ENCODE measurements around the gene NPAS1. TPM values are rescaled to one million over a fixed set of nuclear protein-coding genes. Genes with fewer than 3 reads are reported as not detected.
A peak's percentile ranks its signal among the peaks of the same experiment; 100 is the strongest.
"Not testable (repeated sequence)": the region's sequence is repeated elsewhere in the genome, so short reads cannot be mapped to it uniquely, and the experiment has no call there.

The NPAS1 gene
- polyA plus RNA-seq, 4 donors: 0.78 to 3.7 (median 1.1) TPM

- peak; percentile 65 to 77 (median 72) for DNase-seq (ENCODE audit: low read depth in 4 of 4, low spot score in 3 of 4)
Observed at GRCh38 chr19:46990991-46991676, 28.5 kb upstream of the NPAS1 start.

GRCh38 chr19:46992699-46993535, 26.7 kb upstream of the NPAS1 start:
- no peak for DNase-seq (ENCODE audit: low read depth in 4 of 4, low spot score in 3 of 4)

DNA sequence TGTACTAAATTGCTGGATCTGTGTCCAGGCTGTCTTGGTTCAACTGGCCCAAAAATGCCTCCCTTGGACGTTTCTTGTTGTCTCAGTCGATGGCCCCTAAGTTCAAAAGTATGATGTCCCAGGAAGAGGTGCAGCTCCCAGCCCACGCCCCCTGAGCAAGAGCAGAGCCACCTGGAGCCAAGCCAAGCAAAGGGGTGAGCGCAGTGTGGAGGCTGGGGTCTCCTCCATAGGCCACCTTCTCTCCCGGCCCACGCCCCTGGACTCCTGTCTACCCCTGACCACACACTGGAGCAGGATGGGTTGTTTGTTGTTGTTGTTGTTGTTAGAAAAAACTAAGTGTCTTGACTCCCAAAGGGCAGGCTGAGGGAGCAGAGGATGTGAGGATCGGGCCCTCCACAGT, 26.0 kb upstream of the NPAS1 start:
- DNase-seq (ENCODE audit: low read depth in 4 of 4, low spot score in 3 of 4): no peak

DNA sequence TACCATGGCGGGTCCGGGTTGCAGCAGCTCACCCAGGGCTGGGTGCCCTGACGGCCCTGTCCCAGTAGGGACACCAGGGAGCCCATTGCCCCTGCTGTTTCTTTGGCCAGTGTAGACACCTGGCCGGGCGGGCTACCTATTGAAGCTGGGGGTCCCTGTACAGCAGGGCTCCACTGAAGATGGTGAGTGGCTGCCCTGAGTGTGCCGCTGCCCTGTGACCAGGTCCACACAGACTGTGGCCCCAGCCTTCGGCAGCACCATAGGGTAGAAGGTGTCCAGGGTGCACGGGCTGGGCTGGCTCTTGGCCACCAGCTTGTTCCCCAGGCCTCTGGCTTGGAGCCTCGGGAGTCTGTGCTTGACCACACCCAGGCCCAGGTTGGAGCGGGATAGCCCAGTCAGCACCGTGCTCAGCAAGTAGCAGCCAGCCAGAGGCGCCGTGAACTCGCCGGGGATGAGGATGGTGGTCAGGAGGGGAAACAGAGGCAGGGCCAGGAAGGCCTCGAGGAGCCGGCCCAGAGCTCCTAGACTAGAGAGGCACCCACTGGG, 25.4 kb upstream of the NPAS1 start:
- DNase-seq (ENCODE audit: low read depth in 4 of 4, low spot score in 3 of 4): no peak

- no peak for DNase-seq (ENCODE audit: low read depth in 4 of 4, low spot score in 3 of 4)
Observed at GRCh38 chr19:46995492-46995891, 24.1 kb upstream of the NPAS1 start.

DNA sequence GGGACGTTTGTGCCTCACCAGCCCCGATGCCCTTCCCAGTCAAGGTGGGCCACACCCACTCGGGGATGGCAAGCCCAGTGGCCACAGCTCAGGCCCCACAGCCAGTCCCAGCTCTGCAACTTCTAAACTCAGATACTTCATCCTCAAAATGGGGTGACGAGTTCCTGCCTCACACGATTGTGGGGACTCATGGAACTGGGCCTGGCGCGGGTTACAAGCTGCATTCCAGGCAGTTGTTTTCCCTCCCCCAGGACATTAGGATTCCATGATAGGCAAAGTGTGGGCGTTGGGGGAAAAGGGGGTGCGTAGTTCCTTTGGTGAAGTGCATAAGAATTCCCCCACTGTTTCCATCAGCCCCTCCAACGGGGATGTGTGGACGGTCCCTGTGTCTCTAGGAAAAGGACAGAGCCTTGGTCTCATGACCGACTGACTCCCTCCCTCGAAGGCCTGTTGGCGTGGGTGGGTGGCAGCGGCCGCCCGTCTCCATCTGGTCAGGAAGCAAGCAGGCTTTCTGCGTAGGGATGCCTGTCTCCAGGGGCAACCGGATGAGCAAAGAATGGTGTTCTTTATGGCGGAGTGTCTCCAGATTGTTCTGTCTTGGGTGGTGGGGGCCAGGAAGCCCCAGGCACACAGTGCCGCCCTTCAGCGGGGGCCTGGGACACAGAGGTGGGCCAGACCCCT, 21.1 kb upstream of the NPAS1 start:
- DNase-seq (ENCODE audit: low read depth in 4 of 4, low spot score in 3 of 4): no peak

DNA sequence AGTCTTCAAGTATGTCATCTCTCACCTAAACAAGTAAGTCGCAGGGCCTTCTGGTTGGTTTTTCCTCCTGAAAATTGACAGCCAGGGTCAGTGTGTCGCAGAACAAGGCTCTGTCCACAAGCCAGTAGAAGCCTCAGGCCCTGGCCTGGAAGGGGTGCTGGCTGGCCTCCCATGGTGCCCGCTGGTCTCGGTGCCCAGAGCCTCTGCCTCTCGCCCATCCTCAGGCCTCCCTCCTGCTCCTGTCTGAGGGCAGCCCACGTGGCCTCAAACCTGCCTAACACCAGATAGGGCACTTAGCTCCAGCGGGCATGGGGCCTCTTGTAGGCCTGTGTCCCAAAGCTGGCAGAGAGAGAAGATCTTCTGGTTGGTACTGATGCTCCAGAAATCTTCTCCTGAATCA, 20.3 kb upstream of the NPAS1 start:
- DNase-seq (ENCODE audit: low read depth in 4 of 4, low spot score in 3 of 4): no peak

GRCh38 chr19:46999878-47000277, 19.8 kb upstream of the NPAS1 start:
- no peak for DNase-seq (ENCODE audit: low read depth in 4 of 4, low spot score in 3 of 4)

- DNase-seq (ENCODE audit: low read depth in 4 of 4, low spot score in 3 of 4): no peak
Observed at GRCh38 chr19:47000373-47000772, 19.3 kb upstream of the NPAS1 start.

GRCh38 chr19:47001584-47001983, 18.1 kb upstream of the NPAS1 start:
- DNase-seq (ENCODE audit: low read depth in 4 of 4, low spot score in 3 of 4): no peak

DNA sequence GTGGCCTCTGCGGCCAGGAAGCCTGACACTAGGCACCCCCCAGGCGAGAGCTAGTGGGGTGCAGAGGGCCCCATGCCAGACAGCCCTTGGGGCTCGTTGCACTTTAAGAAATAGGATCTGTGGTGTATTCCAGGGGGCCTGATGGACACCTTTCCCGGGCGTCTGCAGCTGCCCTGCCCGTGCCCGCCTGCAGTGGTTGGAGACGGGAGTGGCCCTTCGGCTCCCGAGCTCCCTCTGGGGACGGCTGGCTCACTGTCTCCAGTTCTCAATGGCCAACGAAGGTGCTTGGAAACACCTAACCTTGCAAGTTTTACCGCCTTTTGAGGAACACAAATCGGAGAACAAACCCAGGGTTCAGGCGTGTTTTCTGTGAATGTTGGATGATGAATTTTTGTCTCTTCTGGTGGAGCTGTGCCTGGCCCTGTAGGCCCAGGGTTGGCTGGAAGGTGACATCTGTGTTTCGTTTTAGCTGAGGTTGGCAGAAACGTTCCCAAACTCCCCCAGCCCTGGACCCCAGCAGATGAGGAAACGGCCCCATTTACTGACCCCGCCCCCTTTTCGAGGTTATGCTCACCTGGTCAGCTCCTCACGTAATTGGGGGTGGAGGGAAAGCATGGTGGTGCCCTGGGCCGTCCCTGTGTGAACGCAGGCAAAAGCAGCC, 17.4 kb upstream of the NPAS1 start:
- no peak for DNase-seq (ENCODE audit: low read depth in 4 of 4, low spot score in 3 of 4)

GRCh38 chr19:47002853-47003610, 16.6 kb upstream of the NPAS1 start:
- no peak for DNase-seq (ENCODE audit: low read depth in 4 of 4, low spot score in 3 of 4)

DNA sequence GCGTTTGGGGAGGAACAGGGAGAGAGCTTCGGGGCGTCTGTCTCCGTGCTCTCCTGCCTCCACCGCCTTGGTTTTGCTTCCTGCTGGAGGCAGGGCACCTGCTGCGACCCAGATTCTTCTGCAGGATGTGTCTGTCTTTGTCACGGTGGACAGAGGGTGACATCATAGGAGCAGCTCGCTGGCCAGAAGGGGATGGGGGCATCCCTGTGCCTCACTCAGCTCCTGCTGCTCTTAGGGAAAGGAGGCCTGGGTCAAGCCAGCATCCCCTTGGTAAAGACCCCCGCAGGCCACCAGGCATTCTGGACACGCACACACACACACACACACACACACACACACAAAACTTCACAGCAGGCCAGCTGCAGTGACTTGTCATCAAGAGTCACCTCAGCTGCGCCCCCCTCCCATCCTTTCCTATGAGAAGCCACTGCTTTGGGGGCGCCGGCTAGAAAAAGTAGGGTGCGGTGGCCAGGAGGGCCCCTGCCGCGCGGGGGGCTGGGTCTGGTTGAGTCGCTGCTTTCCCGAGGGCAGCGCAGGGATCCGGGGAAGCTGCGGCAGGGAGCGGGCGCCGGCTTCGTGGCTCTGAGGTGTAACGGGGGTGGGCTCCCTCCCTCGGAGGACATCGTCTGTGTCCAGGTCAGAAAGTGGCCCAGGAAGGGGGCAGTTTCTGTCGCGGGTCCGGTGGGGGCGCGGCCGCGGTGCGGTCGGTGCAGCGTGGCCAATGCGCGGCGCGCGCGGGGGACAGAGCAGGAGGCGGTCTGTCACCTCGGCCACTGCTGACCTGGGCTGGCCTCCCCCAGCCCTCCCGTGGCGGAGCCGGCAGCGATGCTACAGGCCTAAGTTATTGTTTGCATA, 15.8 kb upstream of the NPAS1 start:
- DNase-seq (ENCODE audit: low read depth in 4 of 4, low spot score in 3 of 4): no peak

DNA sequence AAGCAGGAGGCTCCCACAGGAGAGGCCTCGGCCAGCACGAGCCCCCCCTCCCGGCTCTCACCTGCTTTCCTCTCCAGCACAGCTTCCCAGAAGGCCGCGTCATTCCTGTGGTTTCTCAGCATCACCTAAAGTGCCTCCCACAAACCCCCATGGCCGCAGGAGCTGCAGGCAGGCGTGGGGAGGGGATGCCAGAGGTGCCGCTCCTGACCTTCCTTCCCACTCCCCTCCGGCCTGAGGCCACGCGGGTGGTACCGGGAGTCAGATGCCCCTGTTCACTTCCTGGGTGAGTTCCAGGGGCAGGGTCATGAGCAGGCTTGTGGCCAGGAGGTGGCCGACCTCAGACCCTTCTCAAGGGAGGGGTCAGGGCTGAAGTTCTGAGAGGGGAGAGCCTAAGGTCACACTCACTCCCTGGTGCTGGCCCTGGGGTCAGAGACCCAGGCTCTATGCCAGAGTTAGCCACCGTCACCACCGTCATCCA, 14.4 kb upstream of the NPAS1 start:
- DNase-seq (ENCODE audit: low read depth in 4 of 4, low spot score in 3 of 4): no peak

DNA sequence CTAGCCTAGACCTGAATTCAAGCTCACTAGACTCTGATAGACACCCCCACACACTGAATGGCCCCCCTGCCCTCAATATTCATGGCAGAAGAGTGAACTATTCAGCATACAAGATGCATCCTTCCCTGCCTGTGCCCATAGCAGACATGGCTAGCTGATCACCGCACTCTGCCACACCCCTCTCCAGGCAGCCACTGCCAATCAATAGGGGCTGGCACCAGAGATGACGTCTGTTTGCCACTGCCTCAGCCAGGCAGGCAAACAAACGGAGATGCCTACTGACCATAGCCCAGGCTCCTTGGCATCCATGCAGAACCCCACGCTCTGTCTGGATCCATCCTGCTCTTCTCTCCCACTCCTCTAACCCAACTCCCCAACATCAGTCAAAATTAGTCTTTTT, 13.8 kb upstream of the NPAS1 start:
- no peak for DNase-seq (ENCODE audit: low read depth in 4 of 4, low spot score in 3 of 4)

GRCh38 chr19:47006496-47006895, 13.1 kb upstream of the NPAS1 start:
- DNase-seq (ENCODE audit: low read depth in 4 of 4, low spot score in 3 of 4): no peak

DNA sequence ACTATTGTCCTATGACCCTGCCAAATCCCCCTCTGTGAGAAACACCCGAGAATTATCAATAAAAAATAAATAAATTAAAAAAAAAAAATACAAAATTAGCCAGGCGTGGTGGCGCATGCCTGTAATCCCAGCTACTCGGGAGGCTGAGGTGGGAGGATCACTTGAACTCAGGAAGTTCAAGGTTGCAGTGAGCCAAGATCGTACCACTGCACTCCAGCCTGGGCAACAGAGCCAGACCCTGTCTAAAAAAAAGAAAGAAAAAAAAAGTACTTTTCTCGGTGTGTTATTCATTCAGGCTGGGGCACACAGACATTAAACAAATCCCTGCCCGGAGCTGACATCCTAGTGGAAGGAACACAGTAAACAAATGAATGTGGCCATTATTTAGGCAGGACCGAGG, 9.1 kb upstream of the NPAS1 start:
- not testable (repeated sequence) for DNase-seq (ENCODE audit: low read depth in 4 of 4, low spot score in 3 of 4)

GRCh38 chr19:47012617-47013016, 7.0 kb upstream of the NPAS1 start:
- no peak for DNase-seq (ENCODE audit: low read depth in 4 of 4, low spot score in 3 of 4)

DNA sequence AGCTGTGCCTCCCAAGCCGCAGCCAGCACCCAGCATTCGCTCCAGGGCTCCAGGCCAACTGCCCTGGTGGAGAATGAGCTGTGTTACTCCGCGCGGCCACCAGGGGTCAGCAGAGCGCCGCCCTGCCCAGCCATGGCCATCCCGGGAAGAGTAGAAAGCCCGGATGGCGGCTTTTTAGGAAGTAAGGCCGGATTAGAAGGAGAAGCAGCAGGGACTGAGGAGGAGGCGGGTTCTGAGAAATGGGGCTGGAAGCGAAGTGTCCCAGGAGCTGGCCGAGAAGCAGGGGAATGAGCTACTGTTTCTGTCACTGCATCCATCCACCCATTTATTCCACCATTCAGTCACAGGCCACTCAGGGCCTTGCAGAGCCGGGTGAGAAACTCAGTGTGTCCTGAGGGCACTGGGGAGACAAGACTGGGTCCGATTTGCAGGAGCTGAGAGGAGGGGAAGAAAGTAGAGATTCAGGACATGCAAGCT, 6.6 kb upstream of the NPAS1 start:
- no peak for DNase-seq (ENCODE audit: low read depth in 4 of 4, low spot score in 3 of 4)

Measured in left renal pelvis (tissue), 4 donors.